Epithelial cell of esophagus (primary cell): ENCODE results near the gene FAM76A.

ENCODE experiments used
- DNase-seq: peaks from one replicate; pipeline ENCODE4 v3.0.0; 2010; ENCODE audit warnings: low read depth
- H3K4me3 ChIP-seq: 2 replicates; pipeline ENCODE4 v1.5.1; 2011; ENCODE audit warnings: mild to moderate bottlenecking, low read length, control low read depth
- TF ChIP-seq, protein P1 (sequence below): IDR thresholded peaks from 2 replicates; pipeline ENCODE4 v1.5.1; 2011; ENCODE audit warnings: low read depth, mild to moderate bottlenecking, low read length, control low read depth, inconsistent platforms; ENCODE audit not compliant: insufficient read depth; ENCODE audit errors: missing control alignments

FAM76A gene

DNA sequence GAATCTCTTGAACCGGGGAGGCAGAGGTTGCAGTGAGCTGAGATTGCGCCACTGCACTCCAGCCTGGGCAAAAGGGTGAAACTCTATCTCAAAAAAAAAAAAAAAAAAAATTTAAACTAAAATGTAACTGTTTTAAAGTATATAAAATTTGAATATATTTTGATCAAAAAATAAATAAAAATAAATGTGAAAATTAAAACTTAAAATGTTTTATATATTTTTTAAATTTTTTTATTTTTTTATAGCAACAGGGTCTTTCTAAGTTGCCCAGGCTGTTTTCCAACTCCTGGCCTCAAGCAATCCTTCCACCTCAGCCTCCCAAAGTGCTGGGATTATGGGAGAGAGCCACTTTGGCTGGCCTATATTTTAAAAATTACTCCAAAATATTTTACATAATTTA, 15.2 kb upstream of the FAM76A start:
- TF ChIP-seq, protein P1, sequence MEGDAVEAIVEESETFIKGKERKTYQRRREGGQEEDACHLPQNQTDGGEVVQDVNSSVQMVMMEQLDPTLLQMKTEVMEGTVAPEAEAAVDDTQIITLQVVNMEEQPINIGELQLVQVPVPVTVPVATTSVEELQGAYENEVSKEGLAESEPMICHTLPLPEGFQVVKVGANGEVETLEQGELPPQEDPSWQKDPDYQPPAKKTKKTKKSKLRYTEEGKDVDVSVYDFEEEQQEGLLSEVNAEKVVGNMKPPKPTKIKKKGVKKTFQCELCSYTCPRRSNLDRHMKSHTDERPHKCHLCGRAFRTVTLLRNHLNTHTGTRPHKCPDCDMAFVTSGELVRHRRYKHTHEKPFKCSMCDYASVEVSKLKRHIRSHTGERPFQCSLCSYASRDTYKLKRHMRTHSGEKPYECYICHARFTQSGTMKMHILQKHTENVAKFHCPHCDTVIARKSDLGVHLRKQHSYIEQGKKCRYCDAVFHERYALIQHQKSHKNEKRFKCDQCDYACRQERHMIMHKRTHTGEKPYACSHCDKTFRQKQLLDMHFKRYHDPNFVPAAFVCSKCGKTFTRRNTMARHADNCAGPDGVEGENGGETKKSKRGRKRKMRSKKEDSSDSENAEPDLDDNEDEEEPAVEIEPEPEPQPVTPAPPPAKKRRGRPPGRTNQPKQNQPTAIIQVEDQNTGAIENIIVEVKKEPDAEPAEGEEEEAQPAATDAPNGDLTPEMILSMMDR = no peak
- no peak overlapping the region for H3K4me3 ChIP-seq

DNA sequence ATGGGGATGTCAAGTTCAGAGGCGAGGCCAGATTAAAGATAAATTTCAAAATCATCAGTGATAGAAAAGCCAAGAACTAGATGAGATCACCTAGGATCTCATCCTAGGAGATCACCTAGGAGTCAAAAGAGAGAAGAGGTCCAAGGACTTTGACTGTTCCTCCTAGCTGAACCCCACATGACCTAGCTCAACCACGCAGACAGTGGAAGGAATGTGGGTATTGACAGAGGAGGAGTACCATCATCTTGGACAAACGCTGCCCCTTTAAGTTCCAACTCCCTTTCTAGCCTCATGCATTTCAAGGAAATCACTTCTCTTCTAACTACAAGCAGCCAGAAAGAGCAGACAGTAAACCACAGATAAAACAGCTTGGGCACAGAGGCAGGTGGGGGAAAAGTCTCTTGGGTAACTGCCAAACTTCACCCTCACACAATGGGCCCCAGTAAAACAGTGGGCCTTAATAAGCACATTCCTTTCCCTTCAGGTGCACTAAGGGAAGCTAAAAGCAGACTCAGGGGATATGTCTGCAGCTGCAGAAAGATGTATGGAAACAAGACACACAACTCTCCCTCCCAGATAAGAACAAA, 12.5 kb upstream of the FAM76A start:
- H3K4me3 ChIP-seq = no peak overlapping the region
- TF ChIP-seq, protein P1 = no peak
- no peak for DNase-seq

More for the DNA sequence above, 15.2 kb upstream of the FAM76A start:
- DNase-seq = no peak

DNA sequence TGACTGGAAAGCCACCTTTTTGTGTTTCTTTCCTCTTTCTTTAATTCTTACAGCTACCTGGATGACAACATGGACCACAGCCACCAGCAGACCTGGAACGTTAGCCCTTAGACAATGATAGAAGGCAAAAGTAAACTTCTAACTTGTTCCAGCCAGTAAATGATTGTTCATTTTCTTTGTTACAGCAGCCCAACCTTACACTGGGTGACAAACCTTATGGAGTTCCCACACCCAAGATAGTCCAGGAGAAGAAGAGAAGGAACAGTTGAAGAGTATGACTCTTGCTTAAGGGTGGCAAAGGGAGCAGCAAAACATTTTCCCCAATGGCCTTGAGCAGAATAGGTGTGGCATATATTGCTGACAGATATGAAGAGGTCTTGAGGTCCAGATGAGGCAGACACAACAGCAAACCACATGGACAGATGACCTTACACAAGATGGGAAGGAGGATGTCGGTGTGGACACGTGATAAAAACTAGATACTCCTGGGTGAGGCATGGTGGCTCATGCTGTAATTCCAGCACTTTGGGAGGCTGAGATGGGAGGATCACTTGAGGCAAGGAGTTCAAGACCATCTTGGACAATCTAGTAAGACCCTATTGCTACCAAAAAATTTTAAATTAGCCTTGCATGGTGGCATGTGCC, 11.8 kb upstream of the FAM76A start:
- DNase-seq = no peak
- TF ChIP-seq, protein P1 = no peak
- no peak overlapping the region for H3K4me3 ChIP-seq

DNA sequence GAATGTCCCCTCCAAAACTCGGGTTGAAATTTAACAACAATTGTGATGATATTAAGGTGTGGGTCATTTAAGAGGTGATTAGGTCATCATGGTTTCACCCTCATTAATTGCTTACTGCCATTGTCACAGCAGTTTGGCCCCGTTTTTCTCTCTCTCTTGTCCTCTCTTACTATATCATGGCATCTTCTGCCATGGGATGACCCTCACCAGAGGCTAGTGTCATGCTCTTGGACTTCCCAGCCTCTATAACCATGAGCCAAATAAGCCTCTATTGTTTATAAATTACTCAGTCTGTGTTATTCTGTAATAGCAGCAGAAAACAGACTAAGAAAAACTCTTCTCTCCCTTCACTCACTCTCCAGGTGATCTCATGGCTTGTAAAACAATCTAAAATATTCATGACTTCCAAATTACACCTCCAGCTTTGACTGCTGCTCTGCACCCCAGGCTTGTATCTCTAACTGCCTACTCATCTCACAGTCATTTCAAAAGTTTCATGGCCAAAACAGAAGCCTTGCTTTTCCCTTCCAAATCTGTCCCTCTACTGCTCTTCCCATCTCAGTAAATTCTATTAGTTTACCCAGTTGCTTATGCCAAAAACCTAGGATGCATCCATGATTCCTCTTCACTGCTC, 9.4 kb upstream of the FAM76A start:
- no peak overlapping the region for H3K4me3 ChIP-seq
- TF ChIP-seq, protein P1 = no peak
- DNase-seq = no peak

DNA sequence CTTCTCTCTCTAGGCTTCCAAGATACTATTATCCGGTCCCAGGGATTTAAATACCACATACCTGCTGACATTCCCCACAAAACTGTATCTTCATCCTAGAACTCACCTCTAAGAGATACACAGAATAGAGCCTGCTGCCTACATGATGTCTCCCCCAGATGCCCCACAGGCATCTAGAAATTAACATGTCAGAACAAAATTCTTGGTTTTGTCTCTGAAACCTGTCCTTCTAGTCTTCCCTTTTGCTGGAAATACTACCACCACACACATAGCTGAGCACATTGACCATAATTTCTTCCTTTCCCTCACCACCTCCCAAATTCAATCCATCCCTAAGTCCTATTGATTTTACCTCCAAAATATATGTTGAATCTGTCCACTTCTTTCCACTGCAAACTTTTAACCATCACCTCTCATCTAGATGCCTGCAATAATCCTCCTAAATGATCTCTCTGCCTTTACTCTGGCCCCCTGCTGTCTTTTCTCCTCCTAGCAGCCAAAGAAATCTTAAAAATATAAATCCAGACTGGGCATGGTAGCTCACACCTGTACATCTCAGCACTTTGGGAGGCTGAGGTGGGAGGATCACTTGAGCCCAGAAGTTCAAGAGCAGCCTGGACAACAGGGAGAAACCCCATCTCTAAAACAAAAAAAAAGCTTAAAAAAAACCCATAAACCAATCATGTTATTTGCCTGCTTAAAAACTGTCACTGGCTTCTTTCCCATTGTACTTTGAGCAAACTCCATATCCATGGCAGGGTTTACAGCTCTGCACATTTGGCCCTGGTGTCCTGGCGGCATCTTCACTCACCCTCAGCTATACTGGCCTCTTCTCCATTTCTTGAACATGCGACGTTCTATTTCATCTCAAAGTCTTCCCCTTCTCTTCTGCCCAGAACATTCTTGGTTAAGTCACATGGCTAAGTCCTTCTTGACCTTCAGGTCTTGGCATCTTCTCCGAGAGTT, 6.2 kb upstream of the FAM76A start:
- TF ChIP-seq, protein P1 = peak; percentile 51
- H3K4me3 ChIP-seq = no peak overlapping the region
- DNase-seq = peak; percentile 55

DNA sequence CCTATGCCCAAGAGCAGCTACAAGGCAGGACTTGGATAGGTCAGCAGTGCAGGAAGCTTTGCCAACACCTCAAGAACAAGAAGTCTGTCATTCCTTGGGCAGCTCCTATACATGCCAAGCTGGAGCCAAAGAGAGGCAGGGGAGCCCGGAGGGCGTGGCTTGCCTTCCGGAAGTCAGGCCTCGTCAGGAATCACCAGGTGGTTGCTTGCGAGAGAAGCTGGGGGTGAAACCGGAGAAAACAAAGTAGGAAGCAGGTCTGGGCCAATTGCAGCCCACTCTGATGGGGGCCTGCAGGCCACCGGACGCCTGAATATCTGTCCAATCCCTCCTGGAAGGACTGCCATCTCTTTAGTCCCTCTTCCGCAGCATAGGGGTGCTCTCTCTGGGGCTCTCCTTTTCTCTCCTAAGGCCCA, 794 bp upstream of the FAM76A start:
- peak; percentile 72 for DNase-seq
- TF ChIP-seq, protein P1 = no peak
- peak overlapping the region; percentile 49 for H3K4me3 ChIP-seq
